Measurements from ENCODE around the gene COL18A1. TPM values are rescaled to one million over a fixed set of nuclear protein-coding genes. Genes with fewer than 3 reads are reported as not detected.

Gene COL18A1
- total and polyA plus RNA-seq, 9 of the 15 experiments (the other 6 are each of a cell fraction or from before 2014, with no cell fraction given) = 0.14 to 16.4 (median 2.0) TPM

GRCh38 chr21:45562965-45563364 lies 158.0 kb downstream of the COL18A1 start (continued):
- TF ChIP-seq RUNX1 (IDR thresholded peaks at IDR 0.05; ENCODE audit: low read depth) (no peak), RBFOX2 (IDR thresholded peaks at IDR 0.05; ENCODE audit: low read depth, low read length) (no peak), BACH1 (tag; IDR thresholded peaks at IDR 0.05) (no peak), GMEB1 (CRISPR knock-in tag; IDR thresholded peaks at IDR 0.05) (no peak), CCNT2 (IDR thresholded peaks at IDR 0.05; ENCODE audit: borderline replicate concordance, extremely low read depth, insufficient read length, low read depth, low read length) (no peak), ZNF699 (CRISPR knock-in tag; IDR thresholded peaks at IDR 0.05; ENCODE audit: insufficient replicate concordance) (no peak), TARDBP (IDR thresholded peaks at IDR 0.05) (no peak), ATF2 (CRISPR knock-in tag; IDR thresholded peaks at IDR 0.05) (no peak)
- TF ChIP-seq, protein P1, sequence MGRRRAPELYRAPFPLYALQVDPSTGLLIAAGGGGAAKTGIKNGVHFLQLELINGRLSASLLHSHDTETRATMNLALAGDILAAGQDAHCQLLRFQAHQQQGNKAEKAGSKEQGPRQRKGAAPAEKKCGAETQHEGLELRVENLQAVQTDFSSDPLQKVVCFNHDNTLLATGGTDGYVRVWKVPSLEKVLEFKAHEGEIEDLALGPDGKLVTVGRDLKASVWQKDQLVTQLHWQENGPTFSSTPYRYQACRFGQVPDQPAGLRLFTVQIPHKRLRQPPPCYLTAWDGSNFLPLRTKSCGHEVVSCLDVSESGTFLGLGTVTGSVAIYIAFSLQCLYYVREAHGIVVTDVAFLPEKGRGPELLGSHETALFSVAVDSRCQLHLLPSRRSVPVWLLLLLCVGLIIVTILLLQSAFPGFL (CRISPR knock-in tag; IDR thresholded peaks at IDR 0.05) = no peak

Small RNA genes lying within 50 kb of the gene (microRNA-seq; reads per million reads assigned to microRNA genes)
- gene MIR6815 (ENCODE audit: borderline microRNAs expressed) = 0.82 reads per million

Small RNA genes lying within 50 kb of the gene (small RNA-seq; reads per million reads assigned to genes)
- gene MIR6815 = not detected
- not detected for gene MTCO1P3

Other genes with a start within 250 kb of the COL18A1 start
- gene POFUT2, start 117.3 kb upstream of the COL18A1 start, total RNA-seq (2014; rRNA removed) = 11.0 and 16.7 TPM in 2 replicates
- 7.6 and 9.2 TPM in 2 replicates for gene POFUT2, start 117.3 kb upstream of the COL18A1 start, total RNA-seq (2014; rRNA removed; fragmentation: Illumina TruSeq; extraction: Trizol)
- 9.2 and 9.5 TPM in 2 replicates for gene POFUT2, start 117.3 kb upstream of the COL18A1 start, total RNA-seq (2015; rRNA removed; fragmentation: Illumina TruSeq; extraction: Trizol)
- 24.2 and 24.6 TPM in 2 replicates for gene POFUT2, start 117.3 kb upstream of the COL18A1 start, total RNA-seq (2021)
- 15.6 and 25.2 TPM in 2 replicates for gene POFUT2, start 117.3 kb upstream of the COL18A1 start, polyA plus RNA-seq (2011; rRNA removed)
- 18.0 and 21.0 TPM in 2 replicates for gene POFUT2, start 117.3 kb upstream of the COL18A1 start, polyA plus RNA-seq (2014; fragmentation: Illumina TruSeq; extraction: Trizol)
- gene POFUT2, start 117.3 kb upstream of the COL18A1 start, polyA plus RNA-seq (2014; fragmentation: Nextera tagmentation; extraction: Ambion mirVana) = 1 to 10 TPM; 1.1 to 2.9 TPM
- 18.3 and 21.2 TPM in 2 replicates for gene POFUT2, start 117.3 kb upstream of the COL18A1 start, polyA plus RNA-seq (2014; rRNA removed)
- 34.7 and 41.3 TPM in 2 replicates for gene SLC19A1, start 137.3 kb downstream of the COL18A1 start, total RNA-seq (2014; rRNA removed)
- 8.0 and 8.7 TPM in 2 replicates for gene SLC19A1, start 137.3 kb downstream of the COL18A1 start, total RNA-seq (2014; rRNA removed; fragmentation: Illumina TruSeq; extraction: Trizol)
- gene SLC19A1, start 137.3 kb downstream of the COL18A1 start, total RNA-seq (2015; rRNA removed; fragmentation: Illumina TruSeq; extraction: Trizol) = 18.8 and 21.4 TPM in 2 replicates
- gene SLC19A1, start 137.3 kb downstream of the COL18A1 start, total RNA-seq (2021) = 88.7 and 91.3 TPM in 2 replicates
- gene SLC19A1, start 137.3 kb downstream of the COL18A1 start, polyA plus RNA-seq (2011; rRNA removed) = 11.5 and 24.6 TPM in 2 replicates
- gene SLC19A1, start 137.3 kb downstream of the COL18A1 start, polyA plus RNA-seq (2014; fragmentation: Illumina TruSeq; extraction: Trizol) = 12.0 and 24.5 TPM in 2 replicates
- gene SLC19A1, start 137.3 kb downstream of the COL18A1 start, polyA plus RNA-seq (2014; fragmentation: Nextera tagmentation; extraction: Ambion mirVana) = 1 to 10 TPM in 1 of 2 experiments, under 1 TPM in 1; 0.65 to 2.3 TPM
- 36.6 and 50.8 TPM in 2 replicates for gene SLC19A1, start 137.3 kb downstream of the COL18A1 start, polyA plus RNA-seq (2014; rRNA removed)
- gene PCBP3, start 238.6 kb downstream of the COL18A1 start, total RNA-seq (2014; rRNA removed) = 0.18 TPM in 1 of 2 replicates, not detected in the other
- not detected in 2 replicates for gene PCBP3, start 238.6 kb downstream of the COL18A1 start, total RNA-seq (2014; rRNA removed; fragmentation: Illumina TruSeq; extraction: Trizol)
- gene PCBP3, start 238.6 kb downstream of the COL18A1 start, total RNA-seq (2015; rRNA removed; fragmentation: Illumina TruSeq; extraction: Trizol) = 0.15 TPM in 1 of 2 replicates, not detected in the other
- 0.34 TPM in 1 of 2 replicates, not detected in the other for gene PCBP3, start 238.6 kb downstream of the COL18A1 start, total RNA-seq (2021)
- not detected in 2 replicates for gene PCBP3, start 238.6 kb downstream of the COL18A1 start, polyA plus RNA-seq (2011; rRNA removed)
- not detected in 2 replicates for gene PCBP3, start 238.6 kb downstream of the COL18A1 start, polyA plus RNA-seq (2014; fragmentation: Illumina TruSeq; extraction: Trizol)
- not detected for gene PCBP3, start 238.6 kb downstream of the COL18A1 start, polyA plus RNA-seq (2014; fragmentation: Nextera tagmentation; extraction: Ambion mirVana)
- gene PCBP3, start 238.6 kb downstream of the COL18A1 start, polyA plus RNA-seq (2014; rRNA removed) = 2.0 TPM in 1 of 2 replicates, not detected in the other